Measurements from ENCODE around the gene SH3D21.

The SH3D21 gene

GRCh38 chr1:36324353-36324703 lies 18.2 kb downstream of the SH3D21 start:
- peak overlapping the region; percentile 60; the same call in 1 of the 2 replicates for H3K9ac ChIP-seq (ENCODE audit: low read depth, low read length)
- no peaks in the 10 kb centered on the region for H3K79me2 ChIP-seq (ENCODE audit: insufficient read depth, low read length)
- peak overlapping the region in 1 of 2 experiments; percentile 53; a peak in 2 of 4 replicates for H3K4me3 ChIP-seq (ENCODE audit: low read depth in 1 of 2, low read length in 2 of 2)
- no peaks in the 10 kb centered on the region for H3K36me3 ChIP-seq (ENCODE audit: insufficient read depth, low read length)
- H3K27ac ChIP-seq (ENCODE audit: low read length), result no peak overlapping the region
- ATAC-seq (ENCODE audit: insufficient read depth, low read depth), result 0 out of 3 replicates have a peak, but pooled peaks have one; percentile 1
- no peaks in the 10 kb centered on the region for H3K27me3 ChIP-seq (ENCODE audit: insufficient read depth, low read length, poor library complexity)
- DNase-seq, result no peak
- TF ChIP-seq EZH2 (IDR thresholded peaks at IDR 0.05; ENCODE audit: borderline replicate concordance, low read depth, low read length, severe bottlenecking) (no peak), CTCF (IDR thresholded peaks at IDR 0.05; ENCODE audit: borderline replicate concordance, extremely low read depth, low read length, poor library complexity, severe bottlenecking) (no peak)
- no peak overlapping the region for H2AFZ ChIP-seq (ENCODE audit: low read depth, low read length)
- H3K4me2 ChIP-seq (ENCODE audit: insufficient read depth, low read length), result peak overlapping the region; percentile 68
- H4K20me1 ChIP-seq (ENCODE audit: insufficient read depth, low read length), result 0 out of 2 replicates have a peak, but pooled peaks cover 2% of the 10 kb centered on the region
- H3K9me3 ChIP-seq (ENCODE audit: insufficient read depth, low read length, severe bottlenecking), result no peaks in the 10 kb centered on the region
- peaks cover 16% of the 10 kb centered on the region for H3K4me1 ChIP-seq (ENCODE audit: insufficient read depth, low read length)

- Histone ChIP-seq H3K27me3 (ENCODE audit: insufficient read depth, low read length, poor library complexity) (no peaks in the 10 kb centered on the region), H3K4me3 (ENCODE audit: low read depth in 1 of 2, low read length in 2 of 2) (no peak overlapping the region), H3K4me2 (ENCODE audit: insufficient read depth, low read length) (no peak overlapping the region), H3K9me3 (ENCODE audit: insufficient read depth, low read length, severe bottlenecking) (no peaks in the 10 kb centered on the region), H3K9ac (ENCODE audit: low read depth, low read length) (no peak overlapping the region), H4K20me1 (ENCODE audit: insufficient read depth, low read length) (0 out of 2 replicates have a peak, but pooled peaks cover 2% of the 10 kb centered on the region), H3K27ac (ENCODE audit: low read length) (no peak overlapping the region), H3K79me2 (ENCODE audit: insufficient read depth, low read length) (no peaks in the 10 kb centered on the region), H3K4me1 (ENCODE audit: insufficient read depth, low read length) (peaks cover 16% of the 10 kb centered on the region), H3K36me3 (ENCODE audit: insufficient read depth, low read length) (no peaks in the 10 kb centered on the region), H2AFZ (ENCODE audit: low read depth, low read length) (no peak overlapping the region)
- TF ChIP-seq CTCF (IDR thresholded peaks at IDR 0.05; ENCODE audit: borderline replicate concordance, extremely low read depth, low read length, poor library complexity, severe bottlenecking) (no peak), EZH2 (IDR thresholded peaks at IDR 0.05; ENCODE audit: borderline replicate concordance, low read depth, low read length, severe bottlenecking) (no peak)
- ATAC-seq (ENCODE audit: insufficient read depth, low read depth), result no peak
- peak; percentile 19 for DNase-seq
Measured at GRCh38 chr1:36326499-36326898, 20.3 kb downstream of the SH3D21 start.

GRCh38 chr1:36327421-36328087 lies 21.4 kb downstream of the SH3D21 start:
- TF ChIP-seq CTCF (IDR thresholded peaks at IDR 0.05; ENCODE audit: borderline replicate concordance, extremely low read depth, low read length, poor library complexity, severe bottlenecking) (no peak), EZH2 (IDR thresholded peaks at IDR 0.05; ENCODE audit: borderline replicate concordance, low read depth, low read length, severe bottlenecking) (no peak)
- H3K9me3 ChIP-seq (ENCODE audit: insufficient read depth, low read length, severe bottlenecking), result no peaks in the 10 kb centered on the region
- ATAC-seq (ENCODE audit: insufficient read depth, low read depth), result no peak
- H3K79me2 ChIP-seq (ENCODE audit: insufficient read depth, low read length), result no peaks in the 10 kb centered on the region
- no peaks in the 10 kb centered on the region for H4K20me1 ChIP-seq (ENCODE audit: insufficient read depth, low read length)
- no peak overlapping the region for H2AFZ ChIP-seq (ENCODE audit: low read depth, low read length)
- H3K27ac ChIP-seq (ENCODE audit: low read length), result no peak overlapping the region
- no peaks in the 10 kb centered on the region for H3K36me3 ChIP-seq (ENCODE audit: insufficient read depth, low read length)
- H3K27me3 ChIP-seq (ENCODE audit: insufficient read depth, low read length, poor library complexity), result no peaks in the 10 kb centered on the region
- no peak for DNase-seq
- H3K9ac ChIP-seq (ENCODE audit: low read depth, low read length), result no peak overlapping the region
- no peak overlapping the region for H3K4me3 ChIP-seq (ENCODE audit: low read depth in 1 of 2, low read length in 2 of 2)
- H3K4me1 ChIP-seq (ENCODE audit: insufficient read depth, low read length), result peaks cover 16% of the 10 kb centered on the region
- H3K4me2 ChIP-seq (ENCODE audit: insufficient read depth, low read length), result no peak overlapping the region
